GM21381 (cell line): ENCODE results near the gene TMEM74B.

Source experiments
- ATAC-seq: cut with Tn5 transposase; IDR thresholded peaks from one replicate; pipeline ENCODE4 v1.9.1; 2021; ENCODE audit warnings: mild to moderate bottlenecking, moderate library complexity; ENCODE audit not compliant: unreplicated experiment

TMEM74B gene

DNA sequence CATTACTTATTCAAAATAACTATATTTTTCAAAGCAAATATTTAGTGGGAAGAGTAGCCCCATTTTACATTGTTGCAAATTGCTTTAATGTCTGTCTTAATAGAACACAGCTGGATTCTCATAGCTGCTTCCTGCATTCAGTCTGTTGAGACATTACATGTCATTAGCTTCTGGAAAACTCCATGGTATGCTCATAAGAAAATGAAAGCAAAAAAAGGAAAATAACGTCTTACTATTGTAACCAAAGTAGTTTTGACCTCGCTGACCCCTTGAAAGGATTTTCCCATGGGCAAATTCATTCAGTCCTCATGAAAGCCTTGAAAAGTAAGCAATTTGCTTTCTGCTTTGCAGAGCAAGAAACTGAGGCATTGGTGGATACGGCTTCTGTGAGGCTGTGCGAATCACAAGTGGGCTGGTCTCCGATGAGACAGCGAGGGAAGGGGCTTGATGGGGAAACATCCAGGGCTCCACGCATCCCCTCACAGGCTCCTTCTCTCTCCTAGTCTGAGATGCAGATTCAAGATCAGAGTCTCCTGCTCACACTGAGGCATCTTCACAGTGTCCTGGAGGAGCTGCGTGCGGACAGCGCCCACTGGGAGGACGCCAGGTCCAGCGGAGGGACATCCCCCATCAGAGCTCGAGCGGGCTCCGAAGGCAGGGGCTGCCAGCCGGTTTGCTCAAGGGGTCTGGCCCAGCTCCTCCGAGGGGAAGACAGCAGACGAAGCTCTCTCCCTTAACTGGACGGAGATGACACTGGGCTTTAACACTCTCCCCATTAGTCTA, 21.8 kb upstream of the TMEM74B start:
- ATAC-seq = no peak

DNA sequence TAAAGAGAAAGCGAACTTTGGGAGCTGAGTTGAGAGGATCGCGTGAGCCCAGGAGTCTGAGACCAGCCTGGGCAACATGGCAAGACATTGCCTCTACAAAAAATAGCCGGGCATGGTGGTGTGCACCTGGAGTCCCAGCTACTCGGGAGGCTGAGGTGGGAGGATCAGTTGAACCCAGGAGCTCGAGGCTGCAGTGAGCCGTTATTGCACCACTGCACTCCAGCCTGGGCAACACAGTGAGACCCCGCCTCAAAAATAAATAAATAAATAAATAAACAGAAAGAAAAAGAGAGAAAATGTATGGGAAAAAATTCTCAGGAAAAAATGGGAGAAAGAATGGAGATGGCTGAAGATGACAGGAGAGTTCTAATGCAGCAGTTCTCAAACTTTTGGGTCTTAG, 21.0 kb upstream of the TMEM74B start:
- ATAC-seq = no peak

DNA sequence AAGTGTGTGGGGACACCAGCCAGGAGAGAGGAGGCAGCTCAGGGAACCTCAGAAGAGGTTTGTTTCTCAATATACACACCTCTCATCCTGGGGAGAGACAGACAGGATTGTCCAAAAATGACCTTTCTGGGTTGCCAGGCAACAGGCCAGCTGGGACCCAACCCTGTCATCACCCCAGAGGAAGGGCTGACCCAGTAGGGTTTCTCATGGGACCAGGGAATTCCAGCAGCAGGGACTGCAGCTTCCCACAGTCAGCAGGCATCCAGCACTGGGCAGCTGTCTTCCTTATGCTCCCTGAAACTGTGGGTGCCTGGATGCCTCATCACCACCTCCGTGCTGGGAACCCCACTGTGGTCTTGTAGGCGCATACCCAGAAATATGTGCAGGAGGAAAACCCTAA, 19.8 kb upstream of the TMEM74B start:
- ATAC-seq = no peak

DNA sequence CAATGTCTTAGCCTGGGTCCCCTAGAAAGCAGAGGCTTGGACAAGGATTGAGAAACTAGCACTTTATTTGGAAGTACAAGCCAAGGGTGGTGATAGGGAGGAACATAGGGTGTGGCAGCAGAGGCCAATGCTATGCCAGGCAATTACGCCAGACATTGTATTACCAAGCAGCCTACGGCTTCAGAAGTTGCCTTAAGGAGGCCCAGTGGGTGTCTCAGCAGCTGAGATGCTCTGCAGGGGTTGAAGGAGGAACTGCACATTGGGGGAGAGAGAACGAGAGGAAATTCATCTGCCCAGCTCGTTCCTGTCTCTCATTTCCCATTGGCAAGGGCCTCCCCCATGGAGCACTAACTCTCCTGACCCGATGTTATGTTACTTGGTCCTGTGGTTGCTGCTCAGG, 19.3 kb upstream of the TMEM74B start:
- no peak for ATAC-seq

DNA sequence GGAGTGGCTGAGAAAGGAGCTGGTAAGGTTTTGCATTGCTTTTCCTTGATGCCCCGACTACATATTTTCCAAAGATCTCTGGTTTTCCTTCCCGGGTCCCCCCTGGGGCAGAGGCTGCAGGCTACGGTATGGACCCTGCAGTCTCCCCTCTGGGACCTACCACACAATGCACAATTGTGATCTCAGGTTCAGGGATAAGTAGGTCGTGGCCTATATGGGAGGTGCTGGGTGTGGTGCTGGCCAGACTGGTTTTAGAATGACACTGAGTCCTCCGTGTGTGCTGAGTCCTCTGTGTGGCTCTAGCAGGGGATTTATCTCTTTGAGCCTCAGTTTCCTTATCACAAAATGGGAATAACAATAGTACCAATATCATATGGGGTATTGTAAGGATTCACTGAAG, 18.8 kb upstream of the TMEM74B start:
- ATAC-seq = no peak

DNA sequence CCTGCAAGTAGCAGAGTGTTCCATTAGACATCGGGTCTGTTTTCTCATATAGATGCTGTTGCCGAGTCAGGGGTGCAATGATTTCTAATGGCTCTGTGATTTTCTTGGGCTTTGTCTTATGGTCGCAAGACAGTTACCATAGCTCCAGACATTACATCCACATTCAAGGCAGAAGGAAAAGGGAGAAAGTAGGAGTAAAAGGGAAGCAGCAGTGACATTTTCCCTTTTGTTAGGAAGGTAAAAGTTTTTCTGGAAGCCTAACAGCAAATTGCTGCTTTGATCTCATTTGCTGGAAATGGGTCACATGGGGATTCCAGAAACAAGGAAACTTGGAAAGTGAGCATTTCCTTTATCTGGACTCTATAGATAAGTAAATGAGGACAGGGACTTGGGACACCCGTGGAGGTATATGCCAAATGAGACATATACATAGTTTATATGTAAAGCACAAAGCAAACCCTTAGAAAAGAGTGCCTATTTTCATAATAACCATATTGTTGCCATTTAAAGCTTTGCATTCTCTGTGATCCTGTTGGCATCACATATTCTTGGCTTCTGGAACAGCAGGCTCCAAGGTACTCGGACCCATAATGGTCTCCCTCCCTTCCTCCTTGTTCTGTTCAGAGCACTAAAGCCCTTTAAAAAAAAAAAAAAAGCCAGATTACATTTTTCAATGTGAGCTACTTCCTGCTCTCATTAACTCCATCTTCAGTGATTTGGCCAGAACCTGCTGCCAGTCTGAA, 18.2 kb upstream of the TMEM74B start, which contains the start of gene C20orf202:
TSS of gene C20orf202 (plus strand) at position 693 of the 743 bp plus-strand sequence. CDS start 132 bp downstream, outside the sequence.
- no peak for ATAC-seq

DNA sequence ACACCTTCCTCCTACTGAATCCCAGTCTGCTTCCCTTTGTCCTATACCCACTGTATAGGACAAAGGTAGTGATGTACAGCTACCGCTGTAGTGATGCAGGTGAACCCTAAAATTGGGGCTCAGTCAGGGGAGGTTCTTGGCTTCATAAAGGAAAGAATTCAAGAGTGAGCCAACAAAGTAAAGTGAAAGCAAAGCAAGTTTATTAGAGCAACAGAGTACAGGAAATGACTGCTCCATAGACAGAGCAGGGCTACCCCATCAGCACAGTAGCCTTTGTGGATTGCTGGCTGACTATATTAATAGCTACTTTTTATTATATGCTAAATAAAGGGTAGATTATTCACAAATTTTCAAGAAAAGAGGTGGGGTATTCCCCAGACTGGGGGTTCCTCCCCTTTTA, 15.2 kb upstream of the TMEM74B start:
- no peak for ATAC-seq

DNA sequence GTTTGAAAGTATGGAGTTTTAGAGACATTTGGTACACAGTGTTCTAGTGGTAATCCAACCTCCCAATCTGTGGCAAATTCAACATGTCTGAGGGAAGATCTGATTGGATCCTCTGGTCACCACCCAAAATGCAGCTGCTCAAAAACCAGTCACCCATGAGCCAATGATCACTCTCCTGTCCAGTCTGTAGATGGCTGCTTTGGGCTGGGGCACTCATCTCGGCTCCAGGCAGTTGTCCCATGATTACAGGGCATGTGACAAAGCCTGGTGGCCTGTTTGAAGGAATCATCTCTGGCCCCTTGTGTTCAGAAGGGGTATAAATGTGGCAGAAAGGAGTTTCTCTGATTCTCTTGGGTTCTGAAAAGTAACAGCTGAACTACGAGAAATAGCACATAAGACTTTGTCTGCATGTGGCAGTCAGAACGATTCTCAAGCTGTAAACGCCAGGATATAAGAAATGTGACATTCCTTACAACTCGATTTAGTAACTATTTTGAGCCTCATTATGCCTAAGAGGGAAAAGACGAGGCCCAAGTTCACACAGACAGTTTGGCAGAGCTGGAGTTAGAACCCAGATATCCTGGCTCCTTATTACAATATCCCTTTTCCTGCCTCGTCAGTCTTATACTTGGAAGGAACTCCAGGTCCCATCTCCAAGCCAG, 14.6 kb upstream of the TMEM74B start:
- no peak for ATAC-seq

DNA sequence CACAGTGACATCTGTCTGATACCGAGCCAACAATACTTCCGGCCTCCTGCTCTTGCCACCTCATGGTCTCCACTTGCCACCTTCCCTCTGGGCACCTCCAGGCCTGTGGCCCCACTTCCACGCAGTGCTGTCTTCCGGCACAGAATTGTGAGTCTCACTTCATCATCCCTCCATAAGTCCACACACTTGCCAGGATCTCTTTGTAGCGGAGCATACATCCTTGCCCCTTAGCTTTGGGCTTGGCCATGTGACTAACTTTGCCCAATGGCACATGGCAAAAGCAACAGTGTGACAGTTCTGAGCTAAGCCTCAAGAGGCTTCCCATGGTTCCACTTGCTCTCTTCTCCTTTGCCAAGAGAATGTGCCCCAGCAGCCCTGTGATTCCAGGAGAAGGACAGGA, 14.0 kb upstream of the TMEM74B start:
- no peak for ATAC-seq

DNA sequence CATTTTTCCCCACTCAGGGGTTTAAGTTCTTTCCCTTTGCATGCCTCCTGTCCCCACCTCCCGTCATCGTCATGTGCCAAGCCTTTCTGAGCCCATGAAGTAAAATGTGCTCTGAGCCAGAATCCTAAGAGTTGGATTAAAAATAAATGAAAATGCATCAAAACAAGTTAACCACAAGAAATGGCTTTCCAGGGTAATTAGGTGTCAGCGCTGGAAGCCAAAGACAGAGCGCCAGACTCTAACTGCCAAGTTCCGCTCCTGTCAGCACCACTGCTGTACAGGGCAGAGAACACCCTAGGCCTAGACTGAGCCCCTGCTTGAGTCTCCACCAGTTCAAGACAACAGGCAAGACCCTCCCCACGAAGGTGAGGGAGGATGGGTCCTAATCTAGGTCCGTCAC, 13.0 kb upstream of the TMEM74B start:
- ATAC-seq = no peak

DNA sequence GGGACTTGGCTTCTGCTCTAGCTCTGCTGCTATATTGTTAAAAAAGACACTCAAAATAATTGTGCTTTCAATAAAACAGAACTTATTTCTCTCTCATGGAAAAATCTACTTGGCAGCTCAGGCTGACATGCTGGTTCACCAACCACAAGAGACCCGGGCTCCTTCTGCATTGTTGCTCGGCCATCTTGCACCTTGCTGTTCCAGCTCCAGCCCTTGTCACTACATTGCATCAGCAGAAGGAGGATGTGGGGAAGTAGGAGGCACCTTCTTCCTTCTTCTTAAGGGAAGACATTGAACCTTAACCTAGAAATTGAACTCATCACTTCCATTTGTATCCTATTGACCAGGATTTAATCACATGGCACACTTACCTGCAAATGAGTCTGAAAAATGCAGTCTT, 11.9 kb upstream of the TMEM74B start:
- ATAC-seq = no peak

DNA sequence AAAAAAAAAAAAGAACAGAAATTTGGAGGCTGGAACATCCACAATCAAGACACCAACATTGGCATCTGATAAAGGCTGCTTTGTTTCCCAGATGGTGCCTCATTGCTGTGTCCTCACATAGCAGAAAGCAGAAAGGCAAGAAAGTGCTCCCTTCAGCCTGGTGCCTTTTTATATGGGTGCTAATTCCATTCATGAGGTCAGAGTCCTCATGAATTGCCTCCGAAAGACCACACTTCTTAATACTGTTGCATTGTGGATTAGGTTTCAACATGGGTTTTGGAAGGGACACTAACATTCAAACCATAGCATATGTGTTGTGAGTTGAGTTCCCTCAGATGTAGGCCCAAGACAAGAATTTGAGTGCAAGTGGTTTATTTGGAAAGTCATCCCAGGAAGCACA, 10.4 kb upstream of the TMEM74B start:
- ATAC-seq = no peak

DNA sequence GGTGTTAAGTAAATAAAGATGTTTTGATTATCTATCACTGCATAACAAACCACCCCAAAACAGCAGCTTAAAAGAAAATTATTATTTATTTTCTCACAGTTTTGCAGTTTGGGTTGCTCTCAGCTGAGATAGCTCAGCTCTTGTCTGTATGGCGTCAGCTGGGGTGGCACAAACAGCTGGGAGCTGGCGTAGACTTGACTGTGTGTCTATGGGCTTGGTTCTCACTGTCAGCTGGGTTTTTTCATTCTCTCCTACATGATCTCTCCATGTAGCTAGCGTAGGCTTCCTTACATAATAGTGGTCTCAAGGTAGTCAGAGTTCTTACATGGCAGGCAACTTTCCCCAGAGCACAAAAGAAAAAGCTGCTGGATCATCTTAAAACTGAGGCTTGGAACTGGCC, 6.5 kb upstream of the TMEM74B start:
- ATAC-seq = no peak

DNA sequence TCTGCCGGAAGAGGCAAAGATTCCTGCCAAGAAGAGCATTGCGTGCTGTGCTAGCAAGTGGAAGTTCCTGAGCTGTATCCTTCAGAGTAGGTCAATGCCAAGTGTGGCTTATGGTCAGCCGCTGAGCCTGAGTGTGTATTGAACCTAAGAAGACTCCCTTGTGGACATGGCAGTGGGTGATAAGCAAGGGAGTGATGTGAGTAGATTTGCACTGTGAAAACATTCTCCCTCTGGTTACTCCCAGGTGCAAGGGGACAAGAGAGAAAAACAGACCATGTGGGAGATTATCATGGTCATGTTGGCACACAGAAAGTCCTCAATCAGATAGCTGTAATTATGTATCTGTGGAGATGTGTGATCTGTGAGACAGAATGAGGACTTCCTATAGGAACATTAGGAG, 6.1 kb upstream of the TMEM74B start:
- no peak for ATAC-seq

DNA sequence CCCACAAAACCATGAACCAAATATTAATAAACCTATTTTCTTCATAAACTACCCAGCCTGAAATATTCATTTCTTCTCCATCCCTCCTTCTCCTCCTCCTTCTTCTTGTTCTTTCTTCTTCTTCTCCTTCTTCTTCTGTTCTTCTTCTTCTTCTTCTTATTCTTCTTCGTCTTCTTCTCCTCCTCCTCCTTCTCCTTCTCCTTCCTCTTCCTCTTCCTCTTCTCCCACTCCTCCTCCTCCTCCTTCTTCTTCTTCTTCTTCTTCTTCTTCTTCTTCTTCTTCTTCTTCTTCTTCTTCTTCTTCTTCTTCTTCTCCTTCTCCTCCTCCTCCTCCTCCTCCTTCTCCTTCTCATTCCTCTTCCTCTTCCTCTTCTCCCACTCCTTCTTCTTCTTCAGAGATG, 5.0 kb upstream of the TMEM74B start:
- ATAC-seq = no peak

DNA sequence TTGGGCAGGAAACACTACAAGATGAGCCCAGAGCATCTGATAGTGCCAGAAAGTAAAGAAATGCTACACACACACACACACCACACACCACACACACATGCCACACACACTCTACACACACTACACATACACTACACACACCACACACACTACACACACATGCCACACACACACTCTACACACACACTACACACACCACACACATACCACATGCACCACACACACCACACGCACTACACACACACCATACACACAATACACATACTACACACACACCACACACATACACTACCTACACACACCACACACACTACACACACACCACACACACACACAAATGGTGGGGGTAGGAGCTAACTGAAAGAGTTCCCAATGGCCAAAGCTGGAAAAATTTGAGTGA, 3.6 kb upstream of the TMEM74B start:
- no peak for ATAC-seq

DNA sequence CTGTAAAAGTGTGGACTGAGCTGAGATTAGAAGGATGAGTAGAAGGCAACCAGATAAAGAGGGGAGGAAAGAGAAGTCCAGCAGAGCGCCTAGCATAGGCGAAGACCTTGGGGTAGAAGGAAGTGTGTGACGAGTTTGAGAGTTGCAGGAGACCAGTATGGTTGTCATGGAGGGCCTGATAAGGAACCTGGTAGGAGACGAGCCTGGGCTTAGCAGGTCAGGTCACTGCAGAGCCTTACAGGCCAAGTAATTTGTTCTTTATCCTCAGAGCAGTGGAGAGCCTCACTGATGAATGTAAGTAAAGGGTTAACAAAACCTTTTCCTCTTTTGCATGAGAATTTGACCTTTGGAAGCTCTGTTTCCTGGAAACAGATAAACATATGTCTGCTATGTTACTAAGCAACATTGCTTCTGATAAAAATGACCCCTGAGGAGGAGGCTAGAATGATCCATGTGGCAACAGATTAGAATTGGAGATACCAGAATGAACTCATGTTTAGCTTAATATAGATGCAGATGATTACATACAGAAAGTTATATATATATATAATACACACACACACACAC, 2.9 kb upstream of the TMEM74B start:
- ATAC-seq = no peak

DNA sequence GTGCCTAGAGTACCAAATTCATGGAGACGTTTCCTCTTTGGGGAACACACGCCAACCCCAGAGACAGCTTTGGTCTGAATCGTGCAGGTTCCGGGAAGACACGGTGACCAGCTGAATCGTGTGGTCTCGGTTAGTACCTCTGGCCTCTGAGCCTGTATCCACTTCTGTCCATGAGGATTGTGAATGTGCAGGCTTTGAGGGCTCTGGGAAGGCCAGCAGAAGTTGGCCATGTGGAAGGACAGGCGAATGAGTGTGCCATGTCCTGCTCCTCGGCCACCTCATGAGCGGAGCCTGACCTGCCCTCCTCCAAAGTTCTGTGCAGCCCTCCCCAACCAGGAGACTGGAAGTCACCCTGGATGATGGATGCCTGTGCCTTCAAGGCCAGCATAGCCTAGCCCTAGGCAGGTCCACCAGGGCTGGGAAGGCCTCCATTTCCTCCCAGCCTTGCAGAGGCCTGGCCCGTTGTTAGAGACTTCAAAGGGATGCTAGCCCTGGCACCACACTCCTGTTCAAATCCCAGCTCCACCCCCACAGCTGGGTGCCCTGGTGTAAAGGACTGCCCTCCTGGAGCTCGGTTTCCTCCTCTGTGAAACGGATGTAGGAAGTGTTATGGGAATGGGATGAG, 1.7 kb upstream of the TMEM74B start:
- no peak for ATAC-seq

DNA sequence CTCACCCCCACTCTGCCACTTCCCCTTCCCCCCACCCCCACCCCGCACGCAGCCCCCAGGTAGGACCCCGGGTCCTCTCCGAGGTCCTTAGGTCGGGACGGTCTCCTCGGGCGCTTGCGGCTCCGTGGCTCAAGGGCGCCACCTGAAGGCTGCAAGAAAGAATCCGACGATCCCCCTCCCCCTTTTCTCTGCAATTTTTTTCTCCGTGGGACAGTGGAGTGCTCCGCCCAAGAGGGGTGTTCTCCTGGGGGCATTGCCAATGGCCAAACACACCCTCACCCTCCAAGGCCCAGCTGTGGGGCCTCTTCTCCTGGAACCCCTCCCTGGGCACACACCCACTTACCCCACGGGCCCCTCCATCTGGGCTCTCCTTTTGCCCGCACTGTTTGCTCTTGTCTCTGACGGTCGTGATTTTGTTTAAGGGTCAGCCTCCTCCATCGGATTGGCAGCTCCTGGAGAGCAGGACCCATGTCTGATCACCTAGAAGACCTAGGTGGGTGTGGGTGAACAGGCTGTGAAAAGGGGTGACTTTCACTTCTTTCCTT, 1.1 kb upstream of the TMEM74B start:
- ATAC-seq = no peak

DNA sequence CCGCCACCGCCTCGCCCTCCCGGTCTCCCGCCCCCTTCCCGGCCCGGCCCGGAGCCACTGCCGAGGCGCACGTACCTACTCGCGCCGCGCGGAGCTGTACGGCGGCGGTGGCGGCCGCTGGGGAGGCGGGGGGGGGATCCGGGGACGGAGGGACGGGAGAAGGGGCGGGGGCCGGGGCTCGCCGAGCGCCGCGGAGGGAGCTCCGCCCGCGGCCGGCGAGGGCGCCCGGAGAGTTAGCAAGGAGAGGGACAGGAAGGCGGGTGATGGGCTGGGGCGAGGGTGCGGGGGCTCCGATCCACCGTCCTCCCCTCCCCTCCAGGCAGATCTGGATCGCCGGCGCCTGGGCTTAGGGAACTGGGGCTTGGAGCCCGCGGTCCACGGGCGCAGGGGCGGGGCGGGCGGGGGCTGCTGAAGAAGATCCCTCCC, 548 bp upstream of the TMEM74B start:
- ATAC-seq = no peak

DNA sequence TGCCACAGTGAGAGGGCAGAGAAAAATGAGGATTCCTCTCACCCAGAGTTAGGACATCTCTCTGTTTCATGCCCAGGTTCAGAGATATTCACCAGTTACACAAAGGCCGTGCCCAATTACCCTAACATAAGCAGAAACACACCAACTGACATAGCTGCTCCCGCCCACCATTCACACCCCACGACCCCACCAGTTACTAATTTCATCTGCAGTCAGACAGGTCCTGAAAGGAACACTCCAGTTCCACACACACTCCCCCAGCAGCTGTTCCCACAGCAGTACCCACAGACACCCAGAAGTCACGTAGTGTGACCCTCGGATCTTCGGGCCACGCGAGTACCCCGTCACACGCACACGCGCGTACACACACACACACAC, 532 bp downstream of the TMEM74B start:
- no peak for ATAC-seq
